ENCODE measurements around the gene ME3.

- TF ChIP-seq POLR2A (IDR thresholded peaks at IDR 0.05): no peak
- TF ChIP-seq, protein P1, sequence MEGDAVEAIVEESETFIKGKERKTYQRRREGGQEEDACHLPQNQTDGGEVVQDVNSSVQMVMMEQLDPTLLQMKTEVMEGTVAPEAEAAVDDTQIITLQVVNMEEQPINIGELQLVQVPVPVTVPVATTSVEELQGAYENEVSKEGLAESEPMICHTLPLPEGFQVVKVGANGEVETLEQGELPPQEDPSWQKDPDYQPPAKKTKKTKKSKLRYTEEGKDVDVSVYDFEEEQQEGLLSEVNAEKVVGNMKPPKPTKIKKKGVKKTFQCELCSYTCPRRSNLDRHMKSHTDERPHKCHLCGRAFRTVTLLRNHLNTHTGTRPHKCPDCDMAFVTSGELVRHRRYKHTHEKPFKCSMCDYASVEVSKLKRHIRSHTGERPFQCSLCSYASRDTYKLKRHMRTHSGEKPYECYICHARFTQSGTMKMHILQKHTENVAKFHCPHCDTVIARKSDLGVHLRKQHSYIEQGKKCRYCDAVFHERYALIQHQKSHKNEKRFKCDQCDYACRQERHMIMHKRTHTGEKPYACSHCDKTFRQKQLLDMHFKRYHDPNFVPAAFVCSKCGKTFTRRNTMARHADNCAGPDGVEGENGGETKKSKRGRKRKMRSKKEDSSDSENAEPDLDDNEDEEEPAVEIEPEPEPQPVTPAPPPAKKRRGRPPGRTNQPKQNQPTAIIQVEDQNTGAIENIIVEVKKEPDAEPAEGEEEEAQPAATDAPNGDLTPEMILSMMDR (IDR thresholded peaks at IDR 0.05): no peak
These were observed 161.3 kb downstream of the ME3 start for GRCh38 chr11:86511086-86511551.

Measured in right lobe of liver (tissue), 4 donors.